ENCODE measurements around the gene USH2A.

The USH2A gene

GRCh38 chr1:215877452-215877951, 545.7 kb downstream of the USH2A start:
- no peaks in the 10 kb centered on the region for H3K9me3 Mint-ChIP-seq
- H3K4me3 Mint-ChIP-seq = no peak overlapping the region
- no peak overlapping the region for H3K27ac Mint-ChIP-seq
- no peak for DNase-seq (ENCODE audit: low spot score)
- H3K4me1 Mint-ChIP-seq (ENCODE audit: low read depth) = no peaks in the 10 kb centered on the region
- no peaks in the 10 kb centered on the region for H3K27me3 Mint-ChIP-seq (ENCODE audit: low read depth)
- H3K36me3 Mint-ChIP-seq (ENCODE audit: low read depth) = no peaks in the 10 kb centered on the region

- DNase-seq (ENCODE audit: low spot score) = no peak
- Mint-ChIP-seq H3K27me3 (ENCODE audit: low read depth) (no peaks in the 10 kb centered on the region), H3K36me3 (ENCODE audit: low read depth) (no peaks in the 10 kb centered on the region), H3K4me1 (ENCODE audit: low read depth) (no peaks in the 10 kb centered on the region), H3K4me3 (no peak overlapping the region), H3K9me3 (no peaks in the 10 kb centered on the region), H3K27ac (no peak overlapping the region)
These were observed 547.5 kb downstream of the USH2A start for GRCh38 chr1:215875712-215876111.

GRCh38 chr1:215875236-215875635, 548.0 kb downstream of the USH2A start:
- H3K27me3 Mint-ChIP-seq (ENCODE audit: low read depth) = no peaks in the 10 kb centered on the region
- H3K4me1 Mint-ChIP-seq (ENCODE audit: low read depth) = no peaks in the 10 kb centered on the region
- no peak for DNase-seq (ENCODE audit: low spot score)
- H3K9me3 Mint-ChIP-seq = no peaks in the 10 kb centered on the region
- H3K36me3 Mint-ChIP-seq (ENCODE audit: low read depth) = no peaks in the 10 kb centered on the region
- H3K27ac Mint-ChIP-seq = no peak overlapping the region
- H3K4me3 Mint-ChIP-seq = no peak overlapping the region

- no peaks in the 10 kb centered on the region for H3K27me3 Mint-ChIP-seq (ENCODE audit: low read depth)
- no peak overlapping the region for H3K27ac Mint-ChIP-seq
- H3K9me3 Mint-ChIP-seq = no peaks in the 10 kb centered on the region
- H3K4me3 Mint-ChIP-seq = no peak overlapping the region
- no peaks in the 10 kb centered on the region for H3K36me3 Mint-ChIP-seq (ENCODE audit: low read depth)
- no peak for DNase-seq (ENCODE audit: low spot score)
- no peaks in the 10 kb centered on the region for H3K4me1 Mint-ChIP-seq (ENCODE audit: low read depth)
These were observed 550.6 kb downstream of the USH2A start for GRCh38 chr1:215872658-215873057.

- DNase-seq (ENCODE audit: low spot score) = no peak
- H3K9me3 Mint-ChIP-seq = no peaks in the 10 kb centered on the region
- H3K36me3 Mint-ChIP-seq (ENCODE audit: low read depth) = no peaks in the 10 kb centered on the region
- no peak overlapping the region for H3K4me3 Mint-ChIP-seq
- H3K4me1 Mint-ChIP-seq (ENCODE audit: low read depth) = no peaks in the 10 kb centered on the region
- no peaks in the 10 kb centered on the region for H3K27me3 Mint-ChIP-seq (ENCODE audit: low read depth)
- H3K27ac Mint-ChIP-seq = no peak overlapping the region
These were observed 554.7 kb downstream of the USH2A start for GRCh38 chr1:215868500-215868899.

- Mint-ChIP-seq H3K27me3 (ENCODE audit: low read depth) (no peaks in the 10 kb centered on the region), H3K4me3 (no peak overlapping the region), H3K9me3 (peaks cover 4% of the 10 kb centered on the region), H3K27ac (no peak overlapping the region), H3K36me3 (ENCODE audit: low read depth) (no peaks in the 10 kb centered on the region), H3K4me1 (ENCODE audit: low read depth) (no peaks in the 10 kb centered on the region)
- DNase-seq (ENCODE audit: low spot score) = no peak
These were observed 558.2 kb downstream of the USH2A start for GRCh38 chr1:215865060-215865459.

- Mint-ChIP-seq H3K27ac (no peak overlapping the region), H3K36me3 (ENCODE audit: low read depth) (no peaks in the 10 kb centered on the region), H3K4me1 (ENCODE audit: low read depth) (no peaks in the 10 kb centered on the region), H3K27me3 (ENCODE audit: low read depth) (no peaks in the 10 kb centered on the region), H3K9me3 (peaks cover 4% of the 10 kb centered on the region), H3K4me3 (no peak overlapping the region)
- DNase-seq (ENCODE audit: low spot score) = no peak
These were observed 559.5 kb downstream of the USH2A start for GRCh38 chr1:215863796-215864195.

- Mint-ChIP-seq H3K27ac (no peak overlapping the region), H3K4me1 (ENCODE audit: low read depth) (no peaks in the 10 kb centered on the region), H3K4me3 (no peak overlapping the region), H3K27me3 (ENCODE audit: low read depth) (no peaks in the 10 kb centered on the region), H3K36me3 (ENCODE audit: low read depth) (no peaks in the 10 kb centered on the region), H3K9me3 (peaks cover 4% of the 10 kb centered on the region)
- DNase-seq (ENCODE audit: low spot score) = no peak
These were observed 562.4 kb downstream of the USH2A start for GRCh38 chr1:215860833-215861232.

GRCh38 chr1:215857317-215857716, 565.9 kb downstream of the USH2A start:
- Mint-ChIP-seq H3K36me3 (ENCODE audit: low read depth) (no peaks in the 10 kb centered on the region), H3K27ac (no peak overlapping the region), H3K4me3 (no peak overlapping the region), H3K9me3 (peaks cover 11% of the 10 kb centered on the region), H3K4me1 (ENCODE audit: low read depth) (no peaks in the 10 kb centered on the region), H3K27me3 (ENCODE audit: low read depth) (no peaks in the 10 kb centered on the region)
- DNase-seq (ENCODE audit: low spot score) = no peak

- Mint-ChIP-seq H3K4me1 (ENCODE audit: low read depth) (no peaks in the 10 kb centered on the region), H3K27ac (no peak overlapping the region), H3K36me3 (ENCODE audit: low read depth) (no peaks in the 10 kb centered on the region), H3K27me3 (ENCODE audit: low read depth) (no peaks in the 10 kb centered on the region), H3K9me3 (peaks cover 18% of the 10 kb centered on the region), H3K4me3 (no peak overlapping the region)
- no peak for DNase-seq (ENCODE audit: low spot score)
These were observed 577.9 kb downstream of the USH2A start for GRCh38 chr1:215845234-215845891.

- Mint-ChIP-seq H3K4me3 (no peak overlapping the region), H3K4me1 (ENCODE audit: low read depth) (no peaks in the 10 kb centered on the region), H3K36me3 (ENCODE audit: low read depth) (no peaks in the 10 kb centered on the region), H3K9me3 (peaks cover 18% of the 10 kb centered on the region), H3K27me3 (ENCODE audit: low read depth) (no peaks in the 10 kb centered on the region), H3K27ac (no peak overlapping the region)
- DNase-seq (ENCODE audit: low spot score) = no peak
These were observed 578.5 kb downstream of the USH2A start for GRCh38 chr1:215844777-215845176.

GRCh38 chr1:215844266-215844665, 579.0 kb downstream of the USH2A start:
- no peaks in the 10 kb centered on the region for H3K27me3 Mint-ChIP-seq (ENCODE audit: low read depth)
- H3K36me3 Mint-ChIP-seq (ENCODE audit: low read depth) = no peaks in the 10 kb centered on the region
- H3K4me3 Mint-ChIP-seq = no peak overlapping the region
- H3K4me1 Mint-ChIP-seq (ENCODE audit: low read depth) = no peaks in the 10 kb centered on the region
- no peak overlapping the region for H3K27ac Mint-ChIP-seq
- no peak for DNase-seq (ENCODE audit: low spot score)
- H3K9me3 Mint-ChIP-seq = peaks cover 18% of the 10 kb centered on the region

- no peak overlapping the region for H3K27ac Mint-ChIP-seq
- no peaks in the 10 kb centered on the region for H3K4me1 Mint-ChIP-seq (ENCODE audit: low read depth)
- peaks cover 18% of the 10 kb centered on the region for H3K9me3 Mint-ChIP-seq
- no peaks in the 10 kb centered on the region for H3K27me3 Mint-ChIP-seq (ENCODE audit: low read depth)
- DNase-seq (ENCODE audit: low spot score) = no peak
- H3K4me3 Mint-ChIP-seq = no peak overlapping the region
- H3K36me3 Mint-ChIP-seq (ENCODE audit: low read depth) = no peaks in the 10 kb centered on the region
These were observed 580.3 kb downstream of the USH2A start for GRCh38 chr1:215842905-215843304.

- Mint-ChIP-seq H3K27me3 (ENCODE audit: low read depth) (no peaks in the 10 kb centered on the region), H3K27ac (no peak overlapping the region), H3K36me3 (ENCODE audit: low read depth) (no peaks in the 10 kb centered on the region), H3K4me3 (no peak overlapping the region), H3K9me3 (peaks cover 5% of the 10 kb centered on the region), H3K4me1 (ENCODE audit: low read depth) (no peaks in the 10 kb centered on the region)
- DNase-seq (ENCODE audit: low spot score) = no peak
These were observed 587.3 kb downstream of the USH2A start for GRCh38 chr1:215835951-215836350.

Data from T-helper 2 cell treated with Interferon-gamma antibody and Interleukin-4, amounts not matched to agents 5 μg/mL and 100 μg/mL, for 36 hours (primary cell).